Measurements from ENCODE around the gene SPG7. TPM values are rescaled to one million over a fixed set of nuclear protein-coding genes. Genes with fewer than 3 reads are reported as not detected.
A peak's percentile ranks its signal among the peaks of the same experiment; 100 is the strongest.

The SPG7 gene
- 149 and 222 TPM in 2 replicates for total RNA-seq
- polyA plus RNA-seq: 108 and 130 TPM in 2 replicates

DNA sequence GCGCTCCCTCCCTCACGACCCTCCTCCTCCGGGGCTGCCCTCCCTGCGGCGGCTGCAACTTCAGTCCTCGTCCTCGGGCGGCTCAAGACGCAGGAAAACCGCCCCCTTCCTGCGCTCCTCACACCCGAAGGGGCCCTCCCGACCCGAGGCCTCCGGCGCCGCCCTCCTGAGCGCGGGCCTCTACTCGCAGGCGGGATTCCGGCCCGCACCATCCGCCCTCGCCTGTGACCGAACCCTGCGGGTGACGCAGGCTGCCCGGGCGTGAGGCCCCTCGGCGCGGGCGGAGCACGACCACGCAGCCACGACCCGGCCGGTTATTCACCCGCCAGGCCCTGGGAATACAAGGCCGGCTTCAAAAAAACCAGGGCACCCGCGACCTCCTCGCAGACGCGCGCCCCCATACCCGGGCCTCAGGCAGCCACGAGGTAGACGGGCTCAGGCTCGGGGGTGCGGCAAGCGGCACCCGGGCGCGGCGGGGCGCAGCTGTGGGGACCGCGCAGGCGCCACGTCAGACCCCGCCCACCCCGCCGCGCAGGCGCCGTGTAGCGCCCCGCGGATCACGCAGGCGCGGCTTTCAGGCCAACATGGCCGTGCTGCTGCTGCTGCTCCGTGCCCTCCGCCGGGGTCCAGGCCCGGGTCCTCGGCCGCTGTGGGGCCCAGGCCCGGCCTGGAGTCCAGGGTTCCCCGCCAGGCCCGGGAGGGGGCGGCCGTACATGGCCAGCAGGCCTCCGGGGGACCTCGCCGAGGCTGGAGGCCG, at the start of gene SPG7:
SPG7 (plus strand) TSS at position 570 of the 757 bp plus-strand sequence; CDS start at position 585, 15 bp downstream.
- no peaks in the 10 kb centered on the region for H3K9me2 ChIP-seq (replicated peaks; ENCODE audit: insufficient read depth)
- H3K4me1 ChIP-seq (ENCODE audit: insufficient read depth): peaks cover 21% of the 10 kb centered on the region
- no peaks in the 10 kb centered on the region for H3K36me3 ChIP-seq (replicated peaks; ENCODE audit: insufficient read depth, low read depth)
- peak within 1 kb of the TSS; percentile 100 for H3K27ac ChIP-seq
- H3K9me3 ChIP-seq (ENCODE audit: low read depth): no peaks in the 10 kb centered on the region
- H3K4me3 ChIP-seq: peak within 1 kb of the TSS; percentile 94
- DNase-seq (ENCODE audit: low spot score): peak; percentile 95
- H3K79me2 ChIP-seq: peaks cover 52% of the 10 kb centered on the region
- TF ChIP-seq EZH2 (IDR thresholded peaks at IDR 0.05; ENCODE audit: borderline replicate concordance) (no peak), EZH2phosphoT487 (IDR thresholded peaks at IDR 0.05; ENCODE audit: low read depth, severe bottlenecking, unreplicated experiment) (no peak), CTCF (IDR thresholded peaks at IDR 0.05; ENCODE audit: poor library complexity) (no peak)
- peak within 1 kb of the TSS; percentile 79 for H2AFZ ChIP-seq
- H3K27me3 ChIP-seq: no peaks in the 10 kb centered on the region
- H4K20me1 ChIP-seq (ENCODE audit: insufficient read depth, poor library complexity, severe bottlenecking): peaks cover 10% of the 10 kb centered on the region
- H3K4me2 ChIP-seq: peak within 1 kb of the TSS; percentile 89
- under 1% methylated on average over 62 of the region's 90 CpGs for WGBS (ENCODE audit: low lambda C conversion rate, missing lambda C conversion rate)

DNA sequence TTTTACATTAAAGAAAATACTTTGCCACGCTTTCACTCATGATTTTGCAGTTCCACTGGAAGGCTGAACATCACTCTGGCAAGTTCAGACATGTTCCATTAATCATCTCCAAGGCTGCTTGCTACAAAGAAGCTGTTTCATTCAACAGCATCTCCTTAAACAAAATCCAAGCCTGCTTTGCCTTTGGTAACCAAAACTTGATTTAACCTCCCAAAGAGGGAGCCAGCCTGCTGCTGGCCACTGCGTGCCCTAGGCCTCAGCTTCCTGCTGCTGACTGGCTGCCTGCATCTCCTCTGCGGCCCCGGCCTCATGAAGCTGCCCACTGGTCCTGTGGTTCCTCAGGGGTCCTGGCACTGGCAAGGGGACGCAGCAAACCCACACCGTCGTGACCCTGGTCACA, 49.7 kb upstream of the SPG7 start:
- no peak for TF ChIP-seq CTCF (IDR thresholded peaks at IDR 0.05; ENCODE audit: poor library complexity)
- no peak for TF ChIP-seq EZH2phosphoT487 (IDR thresholded peaks at IDR 0.05; ENCODE audit: low read depth, severe bottlenecking, unreplicated experiment)
- TF ChIP-seq EZH2 (IDR thresholded peaks at IDR 0.05; ENCODE audit: borderline replicate concordance): no peak
- Histone ChIP-seq H3K4me1 (ENCODE audit: insufficient read depth) (peaks cover 7% of the 10 kb centered on the region), H3K27me3 (no peaks in the 10 kb centered on the region), H3K79me2 (peaks cover 91% of the 10 kb centered on the region), H2AFZ (no peak overlapping the region), H3K36me3 (replicated peaks; ENCODE audit: insufficient read depth, low read depth) (no peaks in the 10 kb centered on the region), H3K9me2 (replicated peaks; ENCODE audit: insufficient read depth) (no peaks in the 10 kb centered on the region), H3K27ac (peak overlapping the region; percentile 23), H3K9me3 (ENCODE audit: low read depth) (no peaks in the 10 kb centered on the region), H4K20me1 (ENCODE audit: insufficient read depth, poor library complexity, severe bottlenecking) (peaks cover 85% of the 10 kb centered on the region), H3K4me3 (no peak overlapping the region), H3K4me2 (no peak overlapping the region)
- DNase-seq (ENCODE audit: low spot score): no peak
- 94% methylated on average over 7 of the region's 7 CpGs for WGBS (ENCODE audit: low lambda C conversion rate, missing lambda C conversion rate)

DNA sequence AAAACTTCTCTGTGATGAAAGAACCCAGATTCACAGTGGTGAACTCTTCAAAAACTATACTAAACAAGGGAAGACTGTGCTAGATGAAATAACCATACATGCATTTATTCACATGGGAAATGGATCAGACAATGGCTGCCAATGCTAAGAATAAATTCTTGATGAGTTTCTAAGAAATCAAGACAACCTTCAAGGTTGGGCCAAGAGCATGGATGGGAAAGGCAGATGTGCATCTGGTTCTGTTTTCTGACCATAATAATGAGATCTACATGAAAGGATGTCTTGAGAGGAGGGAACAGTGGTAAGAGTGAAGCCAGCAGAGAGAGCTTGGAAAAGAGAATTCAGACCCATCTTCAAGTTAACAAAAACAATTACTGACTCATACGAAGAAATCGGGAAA, 49.2 kb upstream of the SPG7 start:
- H3K79me2 ChIP-seq: peaks cover 91% of the 10 kb centered on the region
- H3K9me2 ChIP-seq (replicated peaks; ENCODE audit: insufficient read depth): no peaks in the 10 kb centered on the region
- no peaks in the 10 kb centered on the region for H3K9me3 ChIP-seq (ENCODE audit: low read depth)
- no peaks in the 10 kb centered on the region for H3K36me3 ChIP-seq (replicated peaks; ENCODE audit: insufficient read depth, low read depth)
- H4K20me1 ChIP-seq (ENCODE audit: insufficient read depth, poor library complexity, severe bottlenecking): peaks cover 85% of the 10 kb centered on the region
- TF ChIP-seq EZH2phosphoT487 (IDR thresholded peaks at IDR 0.05; ENCODE audit: low read depth, severe bottlenecking, unreplicated experiment) (no peak), CTCF (IDR thresholded peaks at IDR 0.05; ENCODE audit: poor library complexity) (no peak), EZH2 (IDR thresholded peaks at IDR 0.05; ENCODE audit: borderline replicate concordance) (no peak)
- no peak for DNase-seq (ENCODE audit: low spot score)
- peak overlapping the region; percentile 23 for H3K27ac ChIP-seq
- WGBS (ENCODE audit: low lambda C conversion rate, missing lambda C conversion rate): 94% methylated on average over 2 of the region's 2 CpGs
- no peak overlapping the region for H3K4me3 ChIP-seq
- no peak overlapping the region for H2AFZ ChIP-seq
- H3K4me1 ChIP-seq (ENCODE audit: insufficient read depth): peaks cover 2% of the 10 kb centered on the region
- no peaks in the 10 kb centered on the region for H3K27me3 ChIP-seq
- no peak overlapping the region for H3K4me2 ChIP-seq

Measured in hepatocyte (in vitro differentiated cells).